ENCODE measurements around the gene SLC39A11.
"Not testable (repeated sequence)": the region's sequence is repeated elsewhere in the genome, so short reads cannot be mapped to it uniquely, and the experiment has no call there.

The SLC39A11 gene

DNA sequence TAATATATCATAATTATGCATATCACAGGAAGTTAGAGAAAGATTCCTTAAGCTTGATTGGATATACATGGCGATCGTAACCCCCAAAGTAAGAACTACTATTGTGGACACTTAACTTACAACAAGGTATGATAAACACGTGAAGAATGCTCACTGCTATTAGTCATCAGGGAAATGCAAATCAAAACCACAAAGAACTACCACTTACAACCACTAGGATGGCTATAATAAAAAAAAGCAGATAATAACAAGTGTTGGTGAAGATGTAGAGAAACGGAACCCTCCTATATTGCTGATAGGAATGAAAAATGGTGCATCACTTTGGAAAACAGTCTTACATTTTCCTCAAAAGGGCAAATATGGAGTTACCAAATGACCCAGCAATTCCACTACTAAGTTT is 265.9 kb downstream of the SLC39A11 start:
- ChIA-PET CTCF (no interaction called here), POLR2A (no interaction called here)
- H3K4me3 ChIP-seq (ENCODE audit: low read depth, low read length) = no peak overlapping the region
- no peak for DNase-seq (ENCODE audit: low read depth, low spot score)
- TF ChIP-seq, protein P1, sequence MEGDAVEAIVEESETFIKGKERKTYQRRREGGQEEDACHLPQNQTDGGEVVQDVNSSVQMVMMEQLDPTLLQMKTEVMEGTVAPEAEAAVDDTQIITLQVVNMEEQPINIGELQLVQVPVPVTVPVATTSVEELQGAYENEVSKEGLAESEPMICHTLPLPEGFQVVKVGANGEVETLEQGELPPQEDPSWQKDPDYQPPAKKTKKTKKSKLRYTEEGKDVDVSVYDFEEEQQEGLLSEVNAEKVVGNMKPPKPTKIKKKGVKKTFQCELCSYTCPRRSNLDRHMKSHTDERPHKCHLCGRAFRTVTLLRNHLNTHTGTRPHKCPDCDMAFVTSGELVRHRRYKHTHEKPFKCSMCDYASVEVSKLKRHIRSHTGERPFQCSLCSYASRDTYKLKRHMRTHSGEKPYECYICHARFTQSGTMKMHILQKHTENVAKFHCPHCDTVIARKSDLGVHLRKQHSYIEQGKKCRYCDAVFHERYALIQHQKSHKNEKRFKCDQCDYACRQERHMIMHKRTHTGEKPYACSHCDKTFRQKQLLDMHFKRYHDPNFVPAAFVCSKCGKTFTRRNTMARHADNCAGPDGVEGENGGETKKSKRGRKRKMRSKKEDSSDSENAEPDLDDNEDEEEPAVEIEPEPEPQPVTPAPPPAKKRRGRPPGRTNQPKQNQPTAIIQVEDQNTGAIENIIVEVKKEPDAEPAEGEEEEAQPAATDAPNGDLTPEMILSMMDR (IDR thresholded peaks at IDR 0.05; ENCODE audit: insufficient read depth, low read length, missing control alignments) = no peak

DNA sequence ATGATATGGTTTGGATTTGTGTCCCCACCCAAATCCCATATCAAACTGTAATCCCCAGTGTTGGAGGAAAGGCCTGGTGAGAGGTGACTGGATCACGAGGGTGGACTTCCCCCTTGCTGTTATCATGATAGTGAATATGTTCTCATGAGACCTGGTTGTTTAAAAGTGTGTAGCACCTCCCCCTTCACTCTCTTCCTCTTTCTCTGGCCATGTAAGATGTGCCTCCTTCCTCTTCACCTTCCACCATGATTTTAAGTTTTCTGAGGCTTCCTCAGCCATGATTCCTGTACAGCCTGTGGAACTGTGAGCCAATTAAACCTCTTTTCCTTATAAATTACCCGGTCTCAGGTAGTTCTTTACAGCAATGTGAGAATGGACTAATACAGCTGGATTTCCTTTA is 266.4 kb downstream of the SLC39A11 start:
- POLR2A ChIA-PET; CTCF ChIA-PET; DNase-seq (ENCODE audit: low read depth, low spot score); H3K4me3 ChIP-seq (ENCODE audit: low read depth, low read length): not testable (repeated sequence)

DNA sequence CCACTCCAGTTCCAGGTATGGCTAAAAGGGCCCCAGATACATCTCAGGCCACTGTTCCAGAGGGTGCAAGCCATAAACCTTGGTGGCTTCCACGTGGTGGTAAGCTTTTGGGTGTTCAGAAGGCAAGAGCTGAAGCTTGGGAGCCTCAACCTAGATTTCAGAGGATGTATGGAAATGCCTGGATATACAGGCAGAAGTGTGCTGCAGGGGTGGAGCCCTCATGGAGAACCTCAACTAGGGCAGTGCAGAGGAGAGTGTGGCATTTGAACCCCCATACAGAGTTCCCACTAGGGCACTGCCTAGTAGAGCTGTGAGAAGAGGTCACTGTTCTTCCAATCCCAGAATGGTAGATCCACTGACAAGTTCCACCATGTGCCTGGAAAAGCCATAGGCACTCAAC is 267.3 kb downstream of the SLC39A11 start:
- DNase-seq (ENCODE audit: low read depth, low spot score) = no peak
- H3K4me3 ChIP-seq (ENCODE audit: low read depth, low read length) = no peak overlapping the region
- POLR2A ChIA-PET = no interaction called here
- TF ChIP-seq, protein P1 (IDR thresholded peaks at IDR 0.05; ENCODE audit: insufficient read depth, low read length, missing control alignments) = no peak
- CTCF ChIA-PET = no interaction called here

DNA sequence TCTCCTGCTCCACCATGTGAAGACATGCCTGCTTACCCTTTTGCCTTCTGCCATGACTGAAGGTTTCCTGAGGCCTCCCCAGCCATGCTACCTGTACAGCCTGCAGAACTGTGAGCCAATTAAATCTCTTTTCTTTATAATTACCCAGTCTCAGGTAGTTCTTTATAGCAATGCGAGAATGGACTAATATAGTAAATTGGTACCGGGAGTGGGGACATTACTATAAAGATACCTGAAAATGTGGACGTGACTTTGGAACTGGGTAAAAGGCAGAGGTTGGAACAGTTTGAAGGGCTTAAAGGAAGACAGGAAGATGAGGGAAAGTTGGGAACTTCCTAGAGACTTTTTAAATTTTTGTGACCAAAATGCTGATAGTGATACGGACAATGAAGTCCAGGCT is 268.2 kb downstream of the SLC39A11 start:
- H3K4me3 ChIP-seq (ENCODE audit: low read depth, low read length); CTCF ChIA-PET; DNase-seq (ENCODE audit: low read depth, low spot score); POLR2A ChIA-PET: not testable (repeated sequence)

GRCh38 chr17:72822358-72823023 is 270.0 kb downstream of the SLC39A11 start:
- ChIA-PET CTCF (no interaction called here), POLR2A (no interaction called here)
- no peak for DNase-seq (ENCODE audit: low read depth, low spot score)
- no peak overlapping the region for H3K4me3 ChIP-seq (ENCODE audit: low read depth, low read length)
- TF ChIP-seq, protein P1 (IDR thresholded peaks at IDR 0.05; ENCODE audit: insufficient read depth, low read length, missing control alignments) = no peak

DNA sequence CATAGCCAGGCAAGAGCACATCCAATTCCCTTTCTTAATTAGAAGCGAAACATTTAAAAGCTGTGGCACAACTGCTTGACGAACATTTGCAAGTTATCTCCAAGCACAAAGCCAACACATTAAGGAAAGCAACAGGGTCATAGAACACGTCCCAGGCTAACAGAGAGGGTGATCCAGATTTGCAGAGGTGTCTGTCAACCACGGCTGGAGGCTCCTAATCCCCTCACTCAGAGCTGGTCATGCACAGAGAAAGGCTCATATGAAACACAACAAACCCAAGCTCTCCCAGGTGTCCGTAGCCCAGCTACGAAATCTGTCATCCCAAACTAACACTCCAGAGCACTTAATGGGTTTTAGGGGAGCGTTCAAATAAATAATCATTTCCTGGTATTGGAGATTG is 276.1 kb downstream of the SLC39A11 start:
- ChIA-PET CTCF (interaction anchor here (1.1 to 1.3 kb wide), 2 partner anchors 91 to 375 kb away, joined by 3 to 4 read pairs; no protein-coding TSS in a partner anchor), POLR2A (no interaction called here)
- TF ChIP-seq, protein P1 (IDR thresholded peaks at IDR 0.05; ENCODE audit: insufficient read depth, low read length, missing control alignments) = no peak
- no peak overlapping the region for H3K4me3 ChIP-seq (ENCODE audit: low read depth, low read length)
- DNase-seq (ENCODE audit: low read depth, low spot score) = no peak

- POLR2A ChIA-PET = no interaction called here
- DNase-seq (ENCODE audit: low read depth, low spot score) = no peak
- CTCF ChIA-PET = no interaction called here
- no peak overlapping the region for H3K4me3 ChIP-seq (ENCODE audit: low read depth, low read length)
- TF ChIP-seq, protein P1 (IDR thresholded peaks at IDR 0.05; ENCODE audit: insufficient read depth, low read length, missing control alignments) = no peak
Measured at GRCh38 chr17:72813481-72813880, 279.0 kb downstream of the SLC39A11 start.

Data from AG04449 (cell line).